ENCODE data around the gene KCNE2.
A peak's percentile ranks its signal among the peaks of the same experiment; 100 is the strongest.

KCNE2 gene, protein sequence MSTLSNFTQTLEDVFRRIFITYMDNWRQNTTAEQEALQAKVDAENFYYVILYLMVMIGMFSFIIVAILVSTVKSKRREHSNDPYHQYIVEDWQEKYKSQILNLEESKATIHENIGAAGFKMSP

DNA sequence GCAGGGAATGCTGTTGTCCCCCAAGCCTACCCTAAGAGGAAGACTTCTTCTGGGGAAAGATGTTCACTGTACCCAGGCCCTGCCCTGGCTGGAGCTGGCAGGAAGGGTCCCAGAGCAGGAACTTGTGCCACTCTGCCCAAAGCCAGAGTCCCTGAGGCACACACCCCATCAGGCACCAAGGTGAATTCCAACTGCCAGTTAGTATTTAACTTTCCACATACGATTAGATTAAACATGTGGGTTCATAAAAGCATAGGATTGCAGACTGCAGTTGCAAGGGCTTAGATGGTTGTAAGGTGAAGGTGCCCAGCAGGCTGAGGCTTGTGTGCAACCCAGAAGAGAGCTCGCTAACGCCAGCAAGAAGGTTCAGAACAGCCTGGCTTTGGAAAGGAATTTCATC is at the start of gene KCNE2:
KCNE2 (plus strand) TSS at position 274 of the 400 bp plus-strand sequence. CDS start 6,473 bp downstream, outside the sequence.
- DNase-seq, result no peak

GRCh38 chr21:34319585-34319984 is 44.2 kb upstream of the KCNE2 start:
- DNase-seq, result no peak

- no peak for DNase-seq
These were observed 43.8 kb upstream of the KCNE2 start for GRCh38 chr21:34320011-34320410.

DNA sequence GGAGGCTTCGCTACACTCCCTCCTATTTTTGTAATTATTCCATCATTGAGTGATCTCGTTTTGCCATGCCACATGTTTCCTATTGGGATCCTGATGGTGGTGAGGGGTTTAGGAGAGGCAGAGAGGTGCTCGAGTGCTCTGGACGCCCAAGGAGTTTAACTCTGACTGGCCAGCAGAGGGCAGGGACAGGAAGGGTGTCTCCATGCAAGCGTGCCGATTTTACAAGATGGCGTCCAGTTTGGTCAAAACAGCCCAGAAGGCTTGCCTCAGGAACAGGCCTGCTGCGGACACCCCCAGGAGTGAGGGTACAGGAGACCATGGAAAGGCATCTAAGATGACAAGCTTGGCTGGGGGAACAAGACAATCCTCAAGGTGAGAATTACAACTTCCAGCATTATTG is 33.8 kb upstream of the KCNE2 start:
- no peak for DNase-seq

- no peak for DNase-seq
These were observed 32.1 kb upstream of the KCNE2 start for GRCh38 chr21:34331726-34332125.

DNA sequence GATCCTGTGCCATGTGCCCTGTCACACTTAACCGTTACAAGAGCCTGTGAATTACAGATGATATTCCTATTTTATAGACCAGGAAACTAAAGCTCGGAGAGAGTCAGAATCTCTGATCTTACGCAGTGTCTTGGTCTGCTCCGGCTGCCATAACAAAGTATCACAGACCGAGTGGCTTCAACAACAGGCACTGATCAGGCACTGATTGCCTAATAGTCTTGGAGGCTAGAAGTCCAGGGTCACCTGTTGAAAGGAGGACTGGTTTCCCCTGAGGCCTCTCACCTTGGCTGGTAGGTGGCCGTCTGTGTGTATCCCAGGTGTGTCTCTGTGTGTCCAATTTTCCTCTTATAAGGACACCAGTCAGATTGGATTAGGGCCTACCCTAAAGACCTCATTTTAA is 31.5 kb upstream of the KCNE2 start:
- no peak for DNase-seq

DNA sequence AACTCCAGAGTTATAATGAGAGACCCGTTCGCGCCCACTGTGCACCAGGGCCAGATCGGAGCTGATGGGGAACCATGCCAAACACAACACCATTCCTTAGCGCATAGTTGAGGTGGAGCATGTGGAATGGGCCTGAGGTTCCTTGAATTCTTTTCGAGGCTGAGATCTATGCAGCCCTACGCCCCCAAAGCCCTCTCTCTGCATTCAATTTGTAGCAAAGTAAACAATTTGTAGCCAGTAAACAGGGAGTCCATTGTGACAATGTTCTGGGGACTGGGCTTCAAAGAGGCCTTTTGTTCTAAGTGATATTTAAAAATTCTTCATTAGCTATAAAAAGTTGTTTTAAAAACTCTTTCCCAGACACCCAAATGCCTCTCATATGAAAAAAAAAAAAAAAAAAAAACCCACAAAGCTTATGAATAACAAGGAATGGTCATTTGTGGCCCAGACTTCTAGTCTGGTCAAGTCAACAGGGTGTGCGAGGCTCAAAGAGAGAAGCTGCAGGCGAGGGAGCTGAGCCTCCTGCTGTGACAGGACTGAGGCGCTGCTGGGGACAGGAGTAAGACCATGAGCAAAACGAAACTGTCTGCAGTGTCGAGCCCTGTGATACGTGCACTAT is 30.6 kb upstream of the KCNE2 start:
- DNase-seq, result no peak

- DNase-seq, result no peak
These were observed 28.5 kb upstream of the KCNE2 start for GRCh38 chr21:34335316-34335715.

DNA sequence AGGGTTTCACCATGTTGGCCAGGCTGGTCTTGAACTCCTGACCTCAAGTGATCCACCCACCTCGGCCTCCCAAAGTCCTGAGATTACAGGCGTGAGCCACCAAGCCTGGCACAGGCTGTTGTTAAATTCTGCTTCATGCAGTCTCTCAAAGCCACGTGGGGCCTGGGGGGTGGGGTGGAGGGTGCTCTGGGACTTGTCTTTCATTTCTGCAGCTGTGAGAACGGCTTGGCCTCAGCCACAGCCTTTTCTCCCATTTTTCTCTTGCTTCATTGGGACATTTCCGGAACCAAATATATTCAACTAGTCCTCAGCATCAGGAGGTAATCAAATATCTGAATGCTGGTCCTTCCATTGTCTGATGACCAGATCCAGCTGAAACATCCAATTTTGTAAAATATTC is 27.6 kb upstream of the KCNE2 start:
- no peak for DNase-seq

DNA sequence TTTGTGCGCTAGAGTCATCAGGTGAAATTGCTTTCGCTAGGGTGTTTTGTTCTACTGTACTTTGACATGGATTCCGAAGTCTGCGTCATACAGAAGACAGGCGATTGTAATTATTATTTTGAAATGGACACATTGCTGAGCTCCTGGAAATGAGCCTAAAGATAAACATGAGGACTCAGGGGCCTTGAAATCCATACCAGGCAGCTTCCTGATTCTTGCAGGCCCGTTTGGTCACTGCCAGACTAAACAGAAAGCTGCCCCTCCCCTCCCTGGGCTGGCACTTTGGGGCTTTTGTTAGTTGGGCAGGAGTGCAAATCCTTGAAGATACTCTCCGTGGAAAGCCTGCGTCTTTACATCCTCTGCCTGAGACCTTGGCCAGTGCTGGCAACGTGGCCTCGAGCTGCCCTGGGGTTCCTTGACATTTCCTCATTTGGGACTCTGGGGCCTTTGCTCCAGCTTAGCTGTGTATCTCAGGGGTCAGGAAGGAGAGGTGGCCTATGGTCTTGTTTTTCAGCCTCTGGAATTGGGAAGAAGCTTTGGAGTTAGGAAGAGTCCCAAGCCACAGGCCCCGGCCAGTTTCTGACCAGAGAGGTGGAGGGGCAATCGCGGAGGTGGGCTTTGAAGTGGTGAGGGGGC is 26.9 kb upstream of the KCNE2 start:
- no peak for DNase-seq

- DNase-seq, result no peak
These were observed 26.1 kb upstream of the KCNE2 start for GRCh38 chr21:34337741-34338140.

GRCh38 chr21:34338226-34338625 is 25.6 kb upstream of the KCNE2 start:
- no peak for DNase-seq

- DNase-seq, result no peak
These were observed 23.7 kb upstream of the KCNE2 start for GRCh38 chr21:34340061-34340460.

DNA sequence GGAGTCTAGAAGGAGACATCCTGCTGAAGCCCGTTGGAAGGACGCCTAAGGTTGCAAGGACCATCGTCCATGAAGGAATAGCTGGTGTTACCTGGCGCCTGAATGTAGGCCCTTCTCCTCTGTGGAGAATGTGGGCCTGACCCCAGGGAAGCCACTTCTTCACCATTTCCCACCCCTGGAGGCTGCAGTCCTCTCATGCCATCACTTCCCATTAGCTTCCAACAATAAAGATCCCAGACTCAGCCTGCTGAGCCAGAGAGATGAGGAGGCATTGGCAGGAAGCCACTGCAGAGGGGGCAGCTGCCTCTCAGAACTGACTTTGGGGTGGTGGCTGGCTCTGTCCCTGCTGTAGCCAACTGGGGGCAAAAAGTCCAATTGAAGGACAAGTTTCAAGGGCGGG is 21.3 kb upstream of the KCNE2 start:
- no peak for DNase-seq

- no peak for DNase-seq
These were observed 20.5 kb upstream of the KCNE2 start for GRCh38 chr21:34343347-34343746.

DNA sequence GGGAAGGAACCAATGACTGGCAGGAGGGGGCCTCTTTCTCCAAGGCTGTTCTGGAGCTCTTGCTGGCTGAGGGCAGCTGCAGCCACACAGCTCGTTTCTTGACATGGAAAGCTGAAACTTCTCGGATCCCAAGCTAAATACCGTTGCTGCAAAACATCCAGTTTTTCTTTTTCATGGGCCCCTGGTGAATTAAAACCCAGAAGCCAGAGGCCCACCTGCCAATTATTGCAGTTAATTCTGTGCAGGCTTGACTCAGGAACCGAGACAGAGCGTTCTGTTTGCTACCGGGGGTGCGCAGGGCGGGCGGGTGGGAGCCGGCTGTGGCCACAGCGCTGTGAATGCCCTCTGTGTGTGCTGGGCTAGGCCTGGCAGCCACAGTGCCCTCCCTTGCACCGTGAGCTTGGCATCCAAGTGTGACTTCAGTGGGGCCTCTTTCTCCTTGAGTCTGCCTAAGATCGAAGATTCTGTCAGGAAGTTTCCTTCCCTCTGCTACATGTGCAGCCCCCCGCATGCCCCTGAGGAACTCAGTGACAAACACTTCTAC is 19.9 kb upstream of the KCNE2 start:
- DNase-seq, result no peak

DNA sequence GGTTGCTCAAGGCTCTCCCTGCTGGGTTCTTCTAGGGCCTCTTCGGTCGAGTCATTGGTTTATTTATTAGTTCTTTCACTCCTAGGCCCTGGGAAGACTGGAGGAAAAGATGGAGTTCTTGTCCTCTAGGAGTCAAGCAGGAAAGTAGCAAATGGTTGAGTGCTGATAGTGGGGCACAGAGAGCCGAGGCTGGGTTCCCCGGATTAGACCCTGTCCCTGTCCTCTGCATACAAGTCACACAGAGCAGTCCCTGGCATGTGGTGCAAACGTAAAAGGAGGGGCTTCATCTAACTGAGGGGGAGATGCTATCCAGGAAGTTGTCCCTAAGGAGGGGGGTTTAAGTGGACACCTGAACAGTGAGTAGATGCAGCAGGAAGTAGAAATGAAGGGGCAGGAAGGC is 19.2 kb upstream of the KCNE2 start:
- no peak for DNase-seq

- DNase-seq, result no peak
These were observed 18.5 kb upstream of the KCNE2 start for GRCh38 chr21:34345091-34345871.

DNA sequence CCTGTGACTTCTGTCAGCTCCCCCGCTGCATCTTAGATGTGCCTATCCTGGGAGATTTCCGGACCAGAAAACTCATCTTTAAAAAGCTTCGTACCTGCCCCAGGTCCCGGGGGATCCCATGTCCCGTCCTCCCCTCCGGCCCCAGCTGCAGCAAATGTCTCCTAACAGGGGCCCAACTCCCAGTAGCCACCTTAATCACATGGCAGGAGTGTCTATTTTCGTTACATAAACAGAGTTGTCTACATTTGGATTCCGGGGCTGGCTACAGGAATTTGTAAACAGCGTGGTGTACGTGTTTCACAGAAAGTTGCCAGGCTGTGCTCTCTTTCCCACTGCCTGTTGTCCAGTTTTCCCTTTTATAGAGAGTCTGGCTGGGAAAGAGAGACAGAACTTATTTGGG is 17.9 kb upstream of the KCNE2 start:
- DNase-seq, result no peak

DNA sequence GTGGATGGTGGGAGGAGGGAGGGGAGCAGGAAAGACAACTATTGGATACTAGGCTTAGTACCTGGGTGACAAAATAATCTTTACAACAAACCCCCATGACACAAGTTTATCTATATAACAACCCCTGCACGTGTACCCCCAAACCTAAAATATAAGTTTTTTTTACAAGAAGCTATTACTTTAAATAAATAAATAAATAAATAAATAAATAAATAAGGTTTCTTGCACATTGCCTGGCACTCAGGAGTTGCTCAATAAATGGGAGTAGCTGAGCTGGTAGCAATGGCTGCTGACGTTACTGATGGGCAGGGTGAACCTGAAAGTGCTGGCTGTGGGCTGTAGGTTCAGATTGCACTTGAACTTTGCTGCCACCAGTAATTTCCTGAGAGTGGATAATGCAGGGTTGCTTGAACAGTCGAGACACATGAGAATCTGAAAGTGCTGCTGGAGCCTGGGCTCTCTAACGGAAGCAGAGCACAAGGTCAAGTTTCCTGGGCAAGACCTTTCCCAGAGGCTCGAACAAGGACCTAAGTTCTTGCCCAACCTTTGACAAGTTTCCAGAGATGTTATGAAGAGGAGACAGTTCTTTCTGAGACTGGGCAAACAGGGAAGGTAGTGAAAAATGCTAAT is 14.8 kb upstream of the KCNE2 start:
- no peak for DNase-seq

DNA sequence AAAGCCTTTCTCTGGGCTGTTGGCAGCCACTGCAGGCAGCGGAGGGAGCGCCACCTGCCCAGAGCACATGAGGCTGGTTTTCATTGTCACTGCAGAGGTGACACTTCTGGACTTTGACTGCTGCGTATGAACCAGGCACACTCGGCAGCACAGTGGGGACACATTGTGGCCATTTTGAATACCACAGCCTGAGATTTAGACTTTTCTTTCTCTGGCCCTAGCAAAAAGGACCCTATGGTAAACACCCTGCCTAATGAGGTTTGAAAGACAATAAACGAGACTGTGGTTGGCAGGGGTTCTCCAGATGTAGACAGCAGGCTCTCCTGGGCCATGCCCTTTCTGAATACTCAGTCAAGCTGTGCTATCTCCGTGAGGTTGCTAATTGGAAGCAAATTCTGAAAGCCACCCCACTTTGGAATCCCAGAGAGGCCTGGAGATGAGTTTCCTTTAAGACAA is 12.0 kb upstream of the KCNE2 start:
- peak in 1 of 2 experiments; percentile 25 for DNase-seq

DNA sequence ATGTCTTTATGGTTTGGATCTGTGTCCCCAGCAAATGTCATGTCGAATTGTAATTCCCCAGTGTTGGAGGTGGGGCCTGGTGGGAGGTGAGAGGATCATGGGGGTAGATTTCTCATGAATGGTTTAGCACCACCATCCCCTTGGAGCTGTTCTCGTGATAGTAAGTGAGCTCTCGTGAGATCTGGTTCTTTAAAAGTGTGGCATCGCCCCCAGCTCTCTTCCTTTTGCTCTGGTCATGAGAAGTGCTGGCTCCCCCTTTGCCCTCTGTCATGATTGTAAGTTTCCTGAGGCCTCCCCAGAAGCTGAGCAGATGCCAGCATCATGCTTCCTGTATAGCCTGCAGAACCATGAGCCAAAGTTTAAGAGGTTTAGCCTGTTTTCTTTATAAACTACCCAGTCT is 11.2 kb upstream of the KCNE2 start:
- DNase-seq, result no peak

GRCh38 chr21:34353182-34353581 is 10.6 kb upstream of the KCNE2 start:
- DNase-seq, result no peak

Data from SW 1271 (cell line).